NCI-H2196 treated with DMSO at 0.1 percent for 48 hours (cell line): ENCODE data around the gene DIP2C.
"Not testable (repeated sequence)": the region's sequence is repeated elsewhere in the genome, so short reads cannot be mapped to it uniquely, and the experiment has no call there.

Experiments
- DNase-seq: peaks from one replicate; lab custom pipeline; 2025; ENCODE audit not compliant: unreplicated experiment; lab: John Stamatoyannopoulos, UW

Gene DIP2C

DNA sequence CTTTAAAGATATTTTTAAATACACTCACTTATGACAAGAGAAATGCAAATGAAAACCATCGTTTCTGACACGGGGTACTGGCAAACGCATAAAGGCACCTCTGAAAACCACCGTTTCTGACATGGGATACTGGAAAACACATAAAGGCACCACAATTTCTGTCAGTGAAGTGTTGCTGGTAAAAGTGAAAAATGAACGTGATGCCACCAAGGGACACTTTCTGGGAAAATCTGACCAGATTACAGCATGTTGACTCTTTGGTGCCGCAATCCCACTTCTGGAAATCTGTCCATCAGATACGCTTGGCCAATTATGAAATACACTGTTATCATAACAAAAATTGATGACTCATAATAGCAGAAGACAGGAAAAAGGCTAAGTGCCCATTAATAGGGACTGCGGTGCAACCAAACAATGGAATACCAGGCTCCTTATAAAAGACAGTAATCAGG lies 422.5 kb downstream of the DIP2C start:
- DNase-seq: no peak

DNA sequence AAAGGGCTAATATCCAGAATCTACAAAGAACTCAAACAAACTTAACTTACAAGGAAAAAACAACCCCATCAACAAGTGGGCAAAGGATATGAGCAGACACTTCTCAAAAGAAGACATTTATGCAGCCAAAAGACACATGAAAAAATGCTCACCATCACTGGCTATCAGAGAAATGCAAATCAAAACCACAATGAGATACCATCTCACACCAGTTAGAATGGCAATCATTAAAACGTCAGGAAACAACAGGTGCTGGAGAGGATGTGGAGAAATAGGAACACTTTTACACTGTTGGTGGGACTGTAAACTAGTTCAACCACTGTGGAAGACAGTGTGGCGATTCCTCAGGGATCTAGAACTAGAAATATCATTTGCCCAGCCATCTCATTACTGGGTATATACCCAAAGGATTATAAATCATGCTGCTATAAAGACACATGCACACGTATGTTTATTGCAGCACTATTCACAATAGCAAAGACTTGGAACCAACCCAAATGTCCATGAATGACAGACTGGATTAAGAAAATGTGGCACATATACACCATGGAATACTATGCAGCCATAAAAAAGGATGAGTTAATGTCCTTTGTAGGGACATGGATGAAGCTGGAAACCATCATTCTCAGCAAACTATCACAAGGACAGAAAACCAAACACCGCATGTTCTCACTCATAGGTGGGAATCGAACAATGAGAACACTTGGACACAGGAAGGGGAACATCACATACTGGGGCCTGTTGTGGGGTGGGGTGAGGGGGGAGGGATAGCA lies 423.5 kb downstream of the DIP2C start:
- DNase-seq: not testable (repeated sequence)

DNA sequence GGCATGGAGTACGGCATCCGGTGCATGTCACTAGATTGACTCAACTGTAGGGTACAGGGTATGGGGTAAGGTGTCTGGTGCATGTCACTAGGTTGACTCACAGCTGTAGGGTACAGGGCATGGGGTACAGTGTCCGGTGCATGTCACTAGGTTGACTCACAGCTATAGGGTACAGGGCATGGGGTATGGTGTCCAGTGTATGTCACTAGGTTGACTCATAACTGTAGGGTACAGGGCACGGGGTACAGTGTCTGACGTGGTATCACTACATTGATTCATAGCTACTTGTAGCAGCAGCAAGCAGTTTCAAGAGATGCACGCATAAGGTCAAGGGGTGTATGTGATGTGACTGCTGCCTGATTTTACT lies 424.4 kb downstream of the DIP2C start:
- not testable (repeated sequence) for DNase-seq

DNA sequence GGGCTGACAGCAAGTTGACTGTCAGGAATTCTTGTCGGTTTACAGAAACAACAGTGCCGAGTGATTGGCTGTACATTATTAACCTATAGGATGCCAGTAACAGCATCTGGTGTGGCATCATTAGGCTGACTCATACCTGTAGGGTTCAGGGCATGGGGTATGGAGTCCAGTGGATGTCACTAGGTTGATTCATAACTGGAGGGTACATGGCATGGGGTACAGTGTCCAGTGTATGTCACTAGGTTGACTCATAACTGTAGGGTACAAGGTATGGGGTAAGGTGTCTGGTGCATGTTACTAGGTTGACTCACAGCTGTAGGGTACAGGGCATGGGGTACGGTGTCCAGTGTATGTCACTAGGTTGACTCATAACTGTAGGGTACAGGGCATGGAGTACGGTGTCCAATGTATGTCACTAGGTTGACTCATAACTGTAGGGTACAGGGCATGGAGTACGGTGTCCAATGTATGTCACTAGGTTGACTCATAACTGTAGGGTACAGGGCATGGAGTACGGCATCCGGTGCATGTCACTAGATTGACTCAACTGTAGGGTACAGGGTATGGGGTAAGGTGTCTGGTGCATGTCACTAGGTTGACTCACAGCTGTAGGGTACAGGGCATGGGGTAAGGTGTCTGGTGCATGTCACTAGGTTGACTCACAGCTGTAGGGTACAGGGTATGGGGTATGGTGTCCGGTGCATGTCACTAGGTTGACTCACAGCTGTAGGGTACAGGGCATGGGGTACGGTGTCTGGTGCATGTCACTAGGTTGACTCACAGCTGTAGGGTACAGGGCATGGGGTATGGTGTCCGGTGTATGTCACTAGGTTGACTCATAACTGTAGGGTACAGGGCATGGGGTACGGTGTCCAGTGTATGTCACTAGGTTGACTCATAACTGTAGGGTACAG lies 425.1 kb downstream of the DIP2C start:
- DNase-seq: not testable (repeated sequence)

DNA sequence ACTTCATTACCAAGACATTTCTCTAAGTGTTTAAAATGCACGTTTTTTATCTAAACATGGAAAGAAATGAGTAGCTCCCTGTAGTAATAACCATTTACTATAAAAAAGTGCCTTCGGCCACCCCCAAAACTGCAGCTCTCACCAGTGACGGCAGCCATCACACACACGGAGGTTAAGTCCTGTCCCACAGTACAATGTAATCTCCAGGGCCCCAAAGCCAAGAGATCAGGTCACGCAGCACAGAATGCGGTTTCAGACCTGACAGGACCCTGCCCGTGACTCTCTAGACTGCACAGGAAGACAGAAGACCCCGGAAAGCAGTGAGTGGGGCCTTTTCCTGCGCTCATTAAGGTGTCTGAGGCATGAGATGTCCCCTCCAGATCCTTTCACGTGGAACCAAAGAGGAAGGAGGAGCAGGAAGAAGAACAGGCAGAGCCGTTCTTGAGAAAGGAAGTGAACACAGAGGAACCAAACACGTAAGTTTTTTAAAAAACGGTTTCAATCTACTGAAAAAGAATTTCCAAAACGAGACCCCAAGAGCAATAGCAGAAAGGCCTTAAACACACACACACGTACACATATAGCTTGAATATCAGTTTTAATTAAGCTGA lies 428.5 kb downstream of the DIP2C start:
- no peak for DNase-seq

DNA sequence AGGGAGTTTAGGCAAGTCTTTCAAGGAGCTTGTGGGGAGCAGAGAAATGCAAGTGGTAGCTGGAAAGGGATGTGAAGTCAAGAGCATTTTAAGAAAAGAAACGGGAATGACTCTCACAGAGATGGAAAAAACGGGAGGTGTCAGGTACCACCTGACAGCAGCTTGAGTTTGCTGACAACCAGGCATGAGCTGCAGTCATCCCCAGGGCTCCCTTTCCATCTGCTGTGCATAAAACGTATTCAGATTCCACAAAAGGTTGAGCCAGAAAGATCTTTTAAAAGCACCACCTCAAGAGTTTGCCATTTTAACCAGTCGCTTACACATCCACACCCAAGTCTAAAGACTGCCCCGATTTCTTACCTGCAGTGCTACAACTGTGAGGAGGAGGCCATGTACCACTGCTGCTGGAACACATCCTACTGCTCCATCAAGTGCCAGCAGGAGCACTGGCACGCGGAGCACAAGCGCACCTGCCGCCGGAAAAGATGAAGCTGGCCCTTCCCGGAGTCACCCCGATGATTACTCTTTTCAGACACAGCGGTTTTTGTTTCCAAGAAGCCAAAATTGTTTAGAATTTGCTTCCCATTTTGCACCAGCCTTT lies 437.4 kb downstream of the DIP2C start:
- DNase-seq: no peak

DNA sequence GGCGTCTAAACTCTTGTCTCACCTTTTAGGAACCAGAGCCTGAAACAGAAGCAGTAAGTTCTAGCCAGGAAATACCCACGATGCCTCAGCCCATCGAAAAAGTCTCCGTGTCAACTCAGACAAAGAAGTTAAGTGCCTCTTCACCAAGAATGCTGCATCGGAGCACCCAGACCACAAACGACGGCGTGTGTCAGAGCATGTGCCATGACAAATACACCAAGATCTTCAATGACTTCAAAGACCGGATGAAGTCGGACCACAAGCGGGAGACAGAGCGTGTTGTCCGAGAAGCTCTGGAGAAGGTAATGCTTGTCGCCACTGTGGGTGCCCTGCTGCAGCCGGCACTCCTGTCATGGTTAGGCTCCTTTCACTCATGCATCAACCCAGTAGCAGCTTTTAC lies 441.2 kb downstream of the DIP2C start:
- DNase-seq: no peak

DNA sequence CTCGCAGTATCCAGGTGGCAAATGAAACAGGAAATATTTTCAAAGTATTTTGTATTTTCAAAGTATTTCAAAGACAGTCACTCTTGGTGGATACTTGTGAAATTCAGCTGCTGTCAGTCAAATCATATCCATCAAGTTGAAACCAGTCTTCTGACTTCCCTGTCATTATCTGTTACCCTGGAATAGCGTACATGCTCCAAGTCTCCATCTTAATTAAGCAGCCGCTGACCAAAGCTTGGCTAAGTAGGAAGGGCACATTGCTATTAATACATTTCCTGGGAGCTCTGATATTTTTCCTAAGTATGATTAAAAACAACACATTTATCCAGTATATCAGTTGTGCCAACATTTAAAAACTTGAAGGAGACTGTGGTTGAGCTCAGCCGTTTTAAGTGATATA lies 442.0 kb downstream of the DIP2C start:
- DNase-seq: no peak

DNA sequence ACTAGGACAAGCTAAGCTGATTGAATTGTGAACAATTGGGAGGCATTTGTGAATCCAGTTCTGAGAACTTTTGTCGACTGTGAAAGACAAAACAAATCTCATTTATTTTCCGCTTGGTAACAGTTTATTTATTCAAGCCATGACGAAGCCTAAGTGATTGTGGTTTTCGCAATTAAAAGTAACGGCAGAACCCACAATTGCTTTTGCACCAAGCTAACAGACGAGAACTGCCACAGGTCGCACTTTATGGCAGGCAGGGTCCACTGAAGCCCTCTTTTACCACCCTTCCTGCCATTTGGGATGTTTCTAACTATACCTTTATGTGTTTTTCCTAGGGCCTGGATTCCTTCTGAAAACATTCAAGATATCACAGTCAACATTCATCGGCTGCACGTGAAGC lies 443.0 kb downstream of the DIP2C start:
- no peak for DNase-seq

DNA sequence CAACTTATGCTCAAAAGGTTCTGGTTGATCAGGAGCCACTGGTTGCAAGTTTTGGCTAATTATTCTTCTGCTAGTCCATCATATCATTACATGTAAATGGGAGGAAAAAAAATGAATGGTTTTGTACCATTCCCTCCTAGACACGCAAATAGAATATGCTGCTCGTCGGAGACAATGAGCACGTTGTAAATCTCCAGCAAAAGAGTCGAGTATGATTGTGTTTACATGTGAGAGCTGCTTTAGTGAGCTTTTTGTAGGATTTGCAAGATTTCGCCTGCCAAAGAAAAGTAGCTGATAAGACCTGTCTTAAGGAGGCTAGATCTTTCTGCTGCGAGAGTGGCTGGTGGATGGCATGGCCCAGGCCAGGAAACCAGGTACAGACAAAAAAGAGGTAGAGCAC lies 445.2 kb downstream of the DIP2C start:
- DNase-seq: no peak

DNA sequence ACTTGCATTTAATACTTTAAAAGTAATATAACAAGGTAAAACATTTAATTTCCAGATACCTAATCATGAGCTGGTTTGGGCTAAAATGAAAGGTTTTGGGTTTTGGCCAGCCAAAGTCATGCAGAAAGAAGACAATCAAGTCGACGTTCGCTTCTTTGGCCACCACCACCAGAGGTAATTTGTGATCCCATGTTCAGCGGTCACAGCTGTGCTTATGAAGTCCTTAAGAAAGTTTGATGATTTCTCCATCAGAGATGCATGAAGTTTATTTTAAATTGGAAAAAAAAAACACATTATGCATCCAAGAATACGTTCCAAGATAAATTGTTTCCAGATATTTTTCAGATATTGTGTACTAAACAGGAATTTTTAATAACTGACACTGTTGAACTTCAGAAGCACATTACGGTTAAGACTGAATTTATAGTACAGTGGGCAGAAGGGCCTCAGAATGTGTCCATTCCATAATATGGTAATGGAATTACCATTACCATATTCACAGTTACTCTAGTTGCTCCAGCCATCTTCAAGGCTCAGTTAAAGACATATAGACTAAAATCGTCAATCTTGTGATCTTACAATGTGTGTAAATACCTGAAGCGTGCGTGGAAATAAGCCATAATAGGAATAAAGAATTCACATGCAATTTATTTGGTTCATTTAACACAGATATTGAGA lies 447.4 kb downstream of the DIP2C start:
- DNase-seq: no peak

DNA sequence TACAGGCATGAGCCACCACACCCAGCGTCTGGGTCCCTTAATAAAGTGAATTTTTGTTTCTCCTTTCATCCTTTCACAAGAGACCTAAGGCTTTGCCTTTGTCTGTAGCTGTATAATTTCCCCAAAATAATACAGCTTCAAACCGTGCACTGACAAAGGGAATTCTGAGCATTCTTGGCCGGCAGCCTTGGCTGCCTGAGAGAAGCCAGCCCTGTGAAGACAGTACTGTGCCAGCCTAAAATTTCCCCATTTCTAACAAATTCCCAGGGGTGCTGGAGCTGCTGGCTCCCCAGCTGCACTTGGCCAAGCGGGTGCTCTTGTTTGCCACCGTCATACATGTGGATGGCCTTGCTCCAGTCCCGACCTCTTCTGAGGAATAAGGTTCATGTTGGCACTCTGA lies 448.0 kb downstream of the DIP2C start:
- DNase-seq: no peak

DNA sequence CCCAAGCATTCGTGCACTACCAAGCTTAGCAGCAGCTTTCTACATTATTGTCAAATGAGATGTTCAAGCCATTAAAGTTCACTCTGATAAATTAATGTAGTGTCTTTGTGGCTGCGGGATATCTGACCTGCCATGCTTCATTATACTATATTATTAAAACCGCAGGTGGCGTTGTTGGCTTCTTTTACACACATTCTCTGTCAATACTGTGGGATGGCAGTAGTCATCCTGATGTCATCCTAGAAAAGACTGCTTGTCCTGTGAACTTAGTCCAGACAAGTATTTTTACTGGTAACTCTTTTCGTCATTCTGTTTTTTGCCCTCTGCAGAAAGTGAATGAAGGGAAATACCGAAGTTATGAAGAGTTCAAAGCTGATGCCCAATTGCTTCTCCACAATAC lies 450.4 kb downstream of the DIP2C start:
- DNase-seq: no peak

DNA sequence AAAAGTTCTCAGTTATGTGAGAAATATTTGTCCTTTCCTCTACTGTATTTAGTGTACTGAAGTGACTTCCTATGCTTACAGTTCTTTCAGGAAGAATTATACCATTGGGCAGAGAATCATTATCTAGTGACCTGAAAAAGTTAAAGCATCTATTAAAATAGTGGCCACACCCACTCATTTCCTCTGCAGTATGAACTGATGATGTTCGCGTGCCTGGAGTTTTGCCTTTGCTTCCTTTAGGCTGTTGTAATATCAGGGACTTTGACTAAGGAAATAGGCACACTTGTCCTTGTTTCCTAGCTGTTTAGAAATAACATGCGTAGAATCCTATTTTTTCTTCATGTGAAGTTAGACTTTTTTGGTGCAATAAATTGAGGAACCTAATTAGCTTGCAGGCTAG lies 453.6 kb downstream of the DIP2C start:
- no peak for DNase-seq

DNA sequence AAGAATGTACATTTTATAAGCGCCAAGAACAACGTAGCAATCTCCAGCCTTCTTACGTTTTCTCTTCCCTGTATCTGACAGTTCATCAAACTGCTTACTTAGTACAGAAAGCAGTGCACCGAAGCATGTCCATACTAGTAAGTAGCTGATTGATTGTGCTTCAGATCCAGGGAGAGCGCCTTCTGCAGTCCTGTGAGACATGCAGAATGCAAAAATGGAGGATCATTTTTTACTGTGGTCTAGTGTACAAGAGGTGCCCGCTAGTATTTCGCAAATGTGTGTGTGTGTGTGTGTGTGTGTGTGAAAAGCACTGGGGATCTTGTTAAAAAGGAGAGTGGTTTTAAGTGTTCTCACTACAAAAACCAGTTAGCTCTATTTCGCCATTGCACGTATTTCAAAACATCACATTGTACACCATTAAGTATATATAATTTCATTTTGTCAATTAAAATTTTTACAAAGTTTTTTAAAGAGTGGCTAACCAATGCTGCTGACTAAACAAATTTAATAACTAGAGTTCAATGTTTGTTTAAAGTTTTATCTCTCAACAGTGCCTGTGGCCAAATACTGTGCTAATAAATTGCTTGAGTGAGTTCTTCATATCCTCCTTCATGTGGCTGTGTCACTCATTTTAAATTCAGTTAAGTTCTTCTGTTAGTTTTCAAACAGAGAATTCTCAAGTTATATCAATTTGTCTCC lies 454.6 kb downstream of the DIP2C start:
- DNase-seq: no peak

DNA sequence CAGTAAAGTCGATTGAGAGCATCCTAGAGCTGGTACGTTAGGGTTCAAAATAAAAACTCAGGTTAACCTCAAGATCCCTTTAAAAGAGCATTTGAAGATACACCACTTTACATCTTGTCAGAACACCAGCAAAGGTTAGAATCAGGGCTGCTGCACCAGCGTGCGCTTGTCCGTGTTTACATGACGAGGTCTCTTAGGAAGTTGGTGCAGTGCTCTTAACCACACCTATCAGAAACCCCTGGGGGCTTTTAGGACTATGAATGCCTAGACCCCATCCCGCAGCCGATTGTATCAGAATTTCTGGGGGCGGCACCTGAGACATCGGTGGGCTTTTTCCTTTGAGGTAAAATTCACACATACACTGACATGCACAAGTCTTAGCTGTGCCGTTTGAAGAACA lies 456.6 kb downstream of the DIP2C start:
- DNase-seq: no peak

DNA sequence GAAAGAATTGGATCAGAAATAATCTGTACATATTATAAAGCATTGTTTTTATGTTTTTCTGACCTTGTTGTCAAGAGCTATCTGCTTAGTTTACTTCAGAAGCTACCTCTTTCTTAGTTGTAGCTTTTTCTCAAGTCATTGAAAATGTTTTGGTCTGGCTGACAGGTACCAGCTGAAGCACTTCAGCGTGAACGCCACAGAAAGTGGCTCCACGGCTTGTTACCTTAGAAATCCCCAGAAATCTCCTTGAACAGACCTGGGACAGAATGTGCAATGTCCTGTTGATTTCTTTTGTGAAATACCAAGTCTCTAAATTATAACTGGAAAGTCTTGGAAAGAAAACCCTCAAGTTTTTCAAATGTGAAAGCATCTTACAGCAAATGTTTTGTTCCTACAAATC lies 457.4 kb downstream of the DIP2C start:
- DNase-seq: no peak

DNA sequence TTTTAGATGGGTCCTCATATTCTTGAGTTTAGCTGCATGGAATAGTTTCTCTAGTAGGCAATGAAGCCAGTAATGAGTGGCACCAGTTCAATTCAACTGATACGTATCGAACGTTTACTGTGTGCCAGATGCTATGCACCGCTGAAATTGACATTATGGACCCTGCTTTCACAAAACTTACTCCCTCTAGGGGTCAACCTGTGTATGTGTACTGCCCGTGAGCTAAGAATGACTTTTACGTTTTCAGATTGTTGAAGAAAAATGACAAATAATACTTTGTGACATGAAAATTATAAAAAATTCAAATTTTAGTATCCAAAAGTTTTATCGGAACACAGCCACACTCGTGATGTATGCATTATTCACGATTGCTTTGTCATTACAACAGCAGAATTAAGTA lies 458.7 kb downstream of the DIP2C start:
- DNase-seq: no peak

DNA sequence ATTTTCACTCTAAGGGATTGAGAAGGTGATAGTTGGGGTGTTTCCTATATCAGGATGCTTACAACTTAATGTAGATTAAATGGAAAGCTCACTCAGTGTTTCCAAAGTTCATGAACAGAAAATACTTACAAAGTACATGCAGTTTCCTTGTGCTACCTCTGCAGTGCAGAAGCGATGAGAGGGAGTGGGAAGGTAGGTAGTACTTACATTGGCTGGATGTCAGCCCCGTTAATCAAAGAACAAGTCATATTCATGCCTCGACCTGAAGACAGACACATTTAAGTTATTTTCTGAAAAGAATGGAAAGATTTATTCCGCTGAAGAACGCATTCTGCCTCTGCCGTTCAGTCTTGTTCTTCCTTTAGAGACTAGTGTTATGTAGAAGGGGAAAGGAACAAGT lies 461.1 kb downstream of the DIP2C start:
- no peak for DNase-seq

DNA sequence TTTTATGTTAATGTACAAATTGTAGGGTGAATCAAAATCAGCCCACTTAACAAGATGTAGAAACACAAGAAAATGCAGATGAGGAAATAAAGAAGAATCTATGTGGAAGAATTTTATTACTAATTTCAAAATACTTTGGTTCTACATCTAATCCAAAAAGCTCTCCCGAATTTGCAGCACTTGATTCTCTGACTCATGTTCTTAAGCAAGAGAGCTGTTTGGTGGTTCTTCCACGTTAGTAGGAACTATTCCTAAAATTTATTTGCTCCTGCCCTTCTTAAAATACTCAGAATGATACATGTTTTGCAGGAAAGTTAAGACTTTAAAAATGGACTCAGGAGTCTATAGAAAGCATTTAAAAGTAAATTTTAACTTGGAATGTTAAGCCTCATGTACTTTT lies 462.5 kb downstream of the DIP2C start:
- no peak for DNase-seq
